ENCODE results near the gene MZT2B.
"Not testable (repeated sequence)": the region's sequence is repeated elsewhere in the genome, so short reads cannot be mapped to it uniquely, and the experiment has no call there.

The MZT2B gene

GRCh38 chr2:130181880-130182682 lies at the start of gene MZT2B:
Gene MZT2B, plus strand, starts transcription at chr2:130182262. Its CDS starts 21 bp downstream, at chr2:130182283.
- Mint-ChIP-seq H3K4me3 (peak within 1 kb of the TSS; percentile 90), H3K4me1 (ENCODE audit: low read depth) (peaks cover 38% of the 10 kb centered on the region), H3K27ac (peak within 1 kb of the TSS; percentile 90), H3K36me3 (ENCODE audit: low read depth) (peaks cover 33% of the 10 kb centered on the region)
- not testable (repeated sequence) for H3K27me3 Mint-ChIP-seq, H3K9me3 Mint-ChIP-seq
- intact Hi-C loops (cut with micrococcal nuclease) = loop anchor here (1.0 to 5.0 kb wide), 2 partner anchors 160 to 175 kb away; partner anchors contain the start of genes IMP4 and PTPN18

- peaks cover 2% of the 10 kb centered on the region for H3K27me3 Mint-ChIP-seq
- H3K27ac Mint-ChIP-seq = no peak overlapping the region
- intact Hi-C loops (cut with micrococcal nuclease) = no loop called here
- H3K4me1 Mint-ChIP-seq (ENCODE audit: low read depth) = no peaks in the 10 kb centered on the region
- no peak overlapping the region for H3K4me3 Mint-ChIP-seq
- no peaks in the 10 kb centered on the region for H3K9me3 Mint-ChIP-seq
- no peaks in the 10 kb centered on the region for H3K36me3 Mint-ChIP-seq (ENCODE audit: low read depth)
Measured at GRCh38 chr2:130135692-130136541, 46.1 kb upstream of the MZT2B start.

GRCh38 chr2:130136546-130136945 lies 45.5 kb upstream of the MZT2B start:
- H3K27ac Mint-ChIP-seq; H3K4me1 Mint-ChIP-seq (ENCODE audit: low read depth); intact Hi-C loops (cut with micrococcal nuclease); H3K4me3 Mint-ChIP-seq; H3K36me3 Mint-ChIP-seq (ENCODE audit: low read depth); H3K27me3 Mint-ChIP-seq; H3K9me3 Mint-ChIP-seq: not testable (repeated sequence)

- H3K4me1 Mint-ChIP-seq (ENCODE audit: low read depth); H3K9me3 Mint-ChIP-seq; H3K4me3 Mint-ChIP-seq; H3K27me3 Mint-ChIP-seq; H3K27ac Mint-ChIP-seq; H3K36me3 Mint-ChIP-seq (ENCODE audit: low read depth); intact Hi-C loops (cut with micrococcal nuclease): not testable (repeated sequence)
Measured at GRCh38 chr2:130137118-130137517, 44.9 kb upstream of the MZT2B start.

- H3K4me3 Mint-ChIP-seq; H3K27ac Mint-ChIP-seq; H3K36me3 Mint-ChIP-seq (ENCODE audit: low read depth); H3K9me3 Mint-ChIP-seq; intact Hi-C loops (cut with micrococcal nuclease); H3K4me1 Mint-ChIP-seq (ENCODE audit: low read depth): not testable (repeated sequence)
- H3K27me3 Mint-ChIP-seq = peaks cover 12% of the 10 kb centered on the region
Measured at GRCh38 chr2:130138326-130138725, 43.7 kb upstream of the MZT2B start.

GRCh38 chr2:130138841-130139251 lies 43.2 kb upstream of the MZT2B start:
- intact Hi-C loops (cut with micrococcal nuclease); H3K4me1 Mint-ChIP-seq (ENCODE audit: low read depth); H3K4me3 Mint-ChIP-seq; H3K9me3 Mint-ChIP-seq; H3K27ac Mint-ChIP-seq; H3K36me3 Mint-ChIP-seq (ENCODE audit: low read depth): not testable (repeated sequence)
- H3K27me3 Mint-ChIP-seq = peaks cover 16% of the 10 kb centered on the region

- H3K27me3 Mint-ChIP-seq = peaks cover 22% of the 10 kb centered on the region
- H3K4me1 Mint-ChIP-seq (ENCODE audit: low read depth); H3K36me3 Mint-ChIP-seq (ENCODE audit: low read depth); H3K27ac Mint-ChIP-seq; H3K4me3 Mint-ChIP-seq; intact Hi-C loops (cut with micrococcal nuclease); H3K9me3 Mint-ChIP-seq: not testable (repeated sequence)
Measured at GRCh38 chr2:130139331-130140280, 42.5 kb upstream of the MZT2B start.

- peaks cover 30% of the 10 kb centered on the region for H3K27me3 Mint-ChIP-seq
- intact Hi-C loops (cut with micrococcal nuclease); H3K4me1 Mint-ChIP-seq (ENCODE audit: low read depth); H3K36me3 Mint-ChIP-seq (ENCODE audit: low read depth); H3K9me3 Mint-ChIP-seq; H3K27ac Mint-ChIP-seq; H3K4me3 Mint-ChIP-seq: not testable (repeated sequence)
Measured at GRCh38 chr2:130140516-130140915, 41.5 kb upstream of the MZT2B start.

- peaks cover 33% of the 10 kb centered on the region for H3K27me3 Mint-ChIP-seq
- H3K9me3 Mint-ChIP-seq; H3K4me3 Mint-ChIP-seq; intact Hi-C loops (cut with micrococcal nuclease); H3K36me3 Mint-ChIP-seq (ENCODE audit: low read depth); H3K4me1 Mint-ChIP-seq (ENCODE audit: low read depth); H3K27ac Mint-ChIP-seq: not testable (repeated sequence)
Measured at GRCh38 chr2:130141002-130141401, 41.1 kb upstream of the MZT2B start.

- H3K27ac Mint-ChIP-seq; intact Hi-C loops (cut with micrococcal nuclease); H3K9me3 Mint-ChIP-seq; H3K4me1 Mint-ChIP-seq (ENCODE audit: low read depth); H3K36me3 Mint-ChIP-seq (ENCODE audit: low read depth); H3K4me3 Mint-ChIP-seq: not testable (repeated sequence)
- H3K27me3 Mint-ChIP-seq = peaks cover 41% of the 10 kb centered on the region
Measured at GRCh38 chr2:130141645-130142370, 40.3 kb upstream of the MZT2B start.

GRCh38 chr2:130142396-130143265 lies 39.4 kb upstream of the MZT2B start:
- H3K36me3 Mint-ChIP-seq (ENCODE audit: low read depth); H3K4me3 Mint-ChIP-seq; intact Hi-C loops (cut with micrococcal nuclease); H3K9me3 Mint-ChIP-seq; H3K27ac Mint-ChIP-seq; H3K4me1 Mint-ChIP-seq (ENCODE audit: low read depth): not testable (repeated sequence)
- H3K27me3 Mint-ChIP-seq = peaks cover 48% of the 10 kb centered on the region

- H3K4me3 Mint-ChIP-seq; H3K27ac Mint-ChIP-seq; H3K4me1 Mint-ChIP-seq (ENCODE audit: low read depth); H3K9me3 Mint-ChIP-seq; H3K36me3 Mint-ChIP-seq (ENCODE audit: low read depth); intact Hi-C loops (cut with micrococcal nuclease): not testable (repeated sequence)
- peaks cover 48% of the 10 kb centered on the region for H3K27me3 Mint-ChIP-seq
Measured at GRCh38 chr2:130143266-130144039, 38.6 kb upstream of the MZT2B start.
